Adipocyte (in vitro differentiated cells): ENCODE measurements around the gene CAP1.
"Not testable (repeated sequence)": the region's sequence is repeated elsewhere in the genome, so short reads cannot be mapped to it uniquely, and the experiment has no call there.

Experiments used
- DNase-seq: peaks from one replicate; pipeline ENCODE4 v3.0.0-alpha.2; 2015; ENCODE audit warnings: low read depth
- H3K27me3 ChIP-seq: replicated peaks from 2 replicates; pipeline ENCODE4 v1.7.0; 2013; ENCODE audit warnings: mild to moderate bottlenecking, low read length, moderate library complexity; ENCODE audit not compliant: control insufficient read depth, insufficient read depth
- H3K36me3 ChIP-seq: 2 replicates; pipeline ENCODE4 v1.7.0; 2013; ENCODE audit warnings: low read length, mild to moderate bottlenecking, moderate library complexity; ENCODE audit not compliant: control insufficient read depth, insufficient read depth, severe bottlenecking
- H3K4me1 ChIP-seq: 2 replicates; pipeline ENCODE4 v1.7.0; 2013; ENCODE audit warnings: mild to moderate bottlenecking, low read length, moderate library complexity; ENCODE audit not compliant: control insufficient read depth, insufficient read depth
- H3K4me3 ChIP-seq: 2 replicates; pipeline ENCODE4 v1.7.0; 2013; ENCODE audit warnings: mild to moderate bottlenecking, low read length, moderate library complexity
- H3K9ac ChIP-seq: 2 replicates; pipeline ENCODE4 v1.7.0; 2013; ENCODE audit warnings: mild to moderate bottlenecking, low read length, moderate library complexity
- H3K9me3 ChIP-seq: 2 replicates; pipeline ENCODE4 v1.7.0; 2013; ENCODE audit warnings: mild to moderate bottlenecking, low read length, moderate library complexity; ENCODE audit not compliant: control insufficient read depth

CAP1 gene, protein sequence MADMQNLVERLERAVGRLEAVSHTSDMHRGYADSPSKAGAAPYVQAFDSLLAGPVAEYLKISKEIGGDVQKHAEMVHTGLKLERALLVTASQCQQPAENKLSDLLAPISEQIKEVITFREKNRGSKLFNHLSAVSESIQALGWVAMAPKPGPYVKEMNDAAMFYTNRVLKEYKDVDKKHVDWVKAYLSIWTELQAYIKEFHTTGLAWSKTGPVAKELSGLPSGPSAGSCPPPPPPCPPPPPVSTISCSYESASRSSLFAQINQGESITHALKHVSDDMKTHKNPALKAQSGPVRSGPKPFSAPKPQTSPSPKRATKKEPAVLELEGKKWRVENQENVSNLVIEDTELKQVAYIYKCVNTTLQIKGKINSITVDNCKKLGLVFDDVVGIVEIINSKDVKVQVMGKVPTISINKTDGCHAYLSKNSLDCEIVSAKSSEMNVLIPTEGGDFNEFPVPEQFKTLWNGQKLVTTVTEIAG

DNA sequence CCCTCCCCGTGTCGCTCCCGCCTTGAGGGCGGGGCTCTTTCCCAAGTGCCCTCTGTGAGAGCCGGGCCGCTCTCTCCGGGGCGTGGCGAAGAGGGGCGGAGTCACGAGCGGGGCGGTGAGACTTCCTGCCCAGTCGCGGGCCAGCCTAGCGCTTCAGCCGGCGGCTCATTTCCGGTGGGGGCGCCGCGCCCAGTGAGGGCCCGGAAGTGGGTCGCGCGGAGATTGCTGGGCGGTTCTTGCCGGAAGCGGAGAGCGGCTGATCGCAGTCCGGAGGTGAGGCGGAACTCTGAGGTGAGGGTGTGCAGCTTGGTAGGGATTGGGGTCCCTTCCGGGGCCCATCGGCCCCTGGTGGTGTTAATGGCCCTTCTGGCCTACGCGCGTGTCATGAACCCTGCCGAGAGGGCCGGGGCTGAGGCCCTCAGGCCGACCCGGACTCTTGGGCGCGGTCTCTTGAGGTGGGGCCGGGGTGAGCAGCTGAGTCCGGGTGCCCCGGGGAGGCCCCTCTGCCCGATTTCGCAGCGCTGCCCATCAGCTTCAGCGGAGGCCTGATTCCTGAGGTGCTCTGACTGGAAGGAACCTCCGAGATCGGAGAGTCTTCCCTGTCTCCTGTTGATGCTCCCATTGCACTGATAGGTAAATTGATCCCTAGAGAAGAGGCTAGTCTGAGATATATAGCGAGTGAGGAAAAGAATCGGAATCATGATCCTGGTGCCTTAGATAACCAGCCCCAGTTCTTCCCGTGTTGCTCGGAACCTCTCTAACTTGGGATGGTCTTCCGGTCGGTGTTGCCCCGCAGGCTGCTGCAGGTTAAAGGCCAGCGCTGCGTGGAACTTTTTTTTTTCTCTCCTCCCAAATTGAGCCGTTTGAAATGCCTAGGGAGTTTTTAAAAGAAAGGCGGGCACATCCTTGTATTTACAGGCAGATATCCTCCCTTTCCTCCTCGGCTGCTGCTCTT, at the start of gene CAP1:
TSS of gene CAP1 (plus strand) at position 219 of the 955 bp plus-strand sequence. CDS start 18,618 bp downstream, outside the sequence.
- Histone ChIP-seq H3K9ac (peak within 1 kb of the TSS; percentile 99), H3K36me3 (peaks cover 6% of the 10 kb centered on the region), H3K4me1 (peaks cover 63% of the 10 kb centered on the region), H3K4me3 (peak within 1 kb of the TSS; percentile 99), H3K9me3 (no peaks in the 10 kb centered on the region), H3K27me3 (no peaks in the 10 kb centered on the region)
- DNase-seq, result peak; percentile 100

DNA sequence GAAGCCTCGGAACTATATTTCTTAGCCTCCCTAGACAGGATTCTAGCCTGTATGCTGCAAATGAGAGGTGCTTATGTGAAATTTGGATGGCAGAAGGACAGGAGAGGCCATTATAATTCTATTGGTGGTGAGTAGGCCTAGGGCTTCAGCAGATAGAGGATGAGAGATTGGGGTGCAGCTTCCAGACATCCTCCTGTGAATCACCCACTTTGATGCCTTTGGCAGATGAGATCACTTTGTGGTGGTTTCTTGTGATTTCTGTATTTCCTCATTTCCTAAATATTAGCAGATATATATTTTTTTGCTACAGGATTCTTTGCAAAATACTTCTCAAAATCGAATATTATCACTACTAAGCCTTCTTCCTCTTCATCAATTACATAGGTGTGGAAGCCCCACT, 48.3 kb upstream of the CAP1 start:
- Histone ChIP-seq H3K36me3 (no peaks in the 10 kb centered on the region), H3K9ac (no peak overlapping the region), H3K9me3 (no peaks in the 10 kb centered on the region), H3K4me3 (no peak overlapping the region), H3K27me3 (no peaks in the 10 kb centered on the region), H3K4me1 (no peaks in the 10 kb centered on the region)
- no peak for DNase-seq

DNA sequence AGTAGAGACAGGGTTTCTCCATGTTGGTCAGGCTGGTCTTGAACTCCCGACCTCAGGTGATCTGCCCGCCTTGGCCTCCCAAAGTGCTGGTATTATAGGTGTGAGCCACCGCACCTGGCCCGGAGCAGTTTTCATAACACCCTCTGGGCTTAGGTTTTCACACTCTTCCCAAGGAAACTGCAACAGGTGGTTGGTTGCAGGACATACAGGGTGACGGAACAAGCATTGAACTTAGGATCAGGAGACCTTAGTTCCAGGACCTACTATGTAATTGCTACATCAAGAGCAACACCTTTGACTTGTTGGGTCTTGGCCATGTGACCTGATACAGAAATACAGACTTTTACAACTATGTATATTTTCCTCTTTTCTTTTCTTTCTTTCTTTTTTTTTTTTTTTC, 47.6 kb upstream of the CAP1 start:
- no peak for DNase-seq

DNA sequence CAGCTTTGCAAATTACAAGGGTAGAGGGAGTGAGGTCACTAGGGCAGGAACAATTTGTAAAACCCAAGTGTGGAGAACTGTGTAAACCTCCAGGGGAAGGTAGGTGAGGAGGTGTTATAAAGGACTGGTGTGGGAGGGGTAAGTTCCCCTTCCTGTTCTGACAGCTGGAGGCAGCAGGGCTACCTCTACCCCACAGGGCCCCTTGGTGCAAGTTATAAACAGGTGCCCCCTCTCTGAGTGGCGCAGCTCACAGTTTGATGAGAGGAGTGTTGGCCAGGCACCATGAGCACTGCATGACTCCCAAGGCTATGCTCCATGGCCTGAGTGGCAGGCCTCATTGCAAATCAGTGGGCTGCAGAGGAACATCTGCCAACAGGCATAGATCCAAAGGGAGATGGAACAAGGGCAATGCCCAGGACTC, 44.5 kb upstream of the CAP1 start:
- Histone ChIP-seq H3K27me3 (no peaks in the 10 kb centered on the region), H3K4me1 (no peaks in the 10 kb centered on the region), H3K4me3 (no peak overlapping the region), H3K36me3 (no peaks in the 10 kb centered on the region), H3K9me3 (no peaks in the 10 kb centered on the region), H3K9ac (no peak overlapping the region)
- no peak for DNase-seq

More for the DNA sequence above, 47.6 kb upstream of the CAP1 start:
- H3K4me1 ChIP-seq, result no peaks in the 10 kb centered on the region
- H3K9me3 ChIP-seq, result no peaks in the 10 kb centered on the region
- H3K4me3 ChIP-seq, result no peak overlapping the region
- H3K9ac ChIP-seq, result no peak overlapping the region
- H3K27me3 ChIP-seq, result no peaks in the 10 kb centered on the region
- no peaks in the 10 kb centered on the region for H3K36me3 ChIP-seq

DNA sequence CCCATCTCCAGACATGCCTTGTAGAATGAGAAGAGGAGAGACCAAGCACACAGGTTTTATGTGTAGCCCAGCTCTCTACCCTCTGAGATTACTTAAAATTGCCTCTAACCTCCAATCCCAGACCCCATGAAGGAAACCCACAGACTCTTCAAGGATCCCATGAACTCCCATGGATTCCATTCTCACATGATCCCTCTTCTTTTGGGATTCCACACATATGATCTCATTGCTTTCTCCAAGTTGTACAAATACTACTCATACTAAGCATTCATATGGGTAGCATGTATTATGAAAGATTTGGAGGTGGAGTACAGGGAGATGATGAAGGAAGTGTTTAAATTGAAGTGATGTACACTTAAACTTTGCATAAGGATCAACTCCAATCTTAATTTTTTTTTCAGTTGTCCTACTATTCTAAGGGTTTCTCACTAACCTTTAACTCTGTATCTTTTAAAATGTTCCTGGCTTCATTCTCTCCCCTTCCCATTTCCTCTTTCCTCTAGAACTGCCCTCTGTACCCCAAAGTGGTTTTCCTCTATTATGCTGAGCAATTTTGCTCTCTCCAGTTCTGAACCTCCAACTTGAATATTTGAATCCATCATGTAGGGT, 44.0 kb upstream of the CAP1 start:
- no peaks in the 10 kb centered on the region for H3K9me3 ChIP-seq
- no peaks in the 10 kb centered on the region for H3K36me3 ChIP-seq
- no peak overlapping the region for H3K4me3 ChIP-seq
- no peak for DNase-seq
- H3K27me3 ChIP-seq, result no peaks in the 10 kb centered on the region
- no peaks in the 10 kb centered on the region for H3K4me1 ChIP-seq
- no peak overlapping the region for H3K9ac ChIP-seq

DNA sequence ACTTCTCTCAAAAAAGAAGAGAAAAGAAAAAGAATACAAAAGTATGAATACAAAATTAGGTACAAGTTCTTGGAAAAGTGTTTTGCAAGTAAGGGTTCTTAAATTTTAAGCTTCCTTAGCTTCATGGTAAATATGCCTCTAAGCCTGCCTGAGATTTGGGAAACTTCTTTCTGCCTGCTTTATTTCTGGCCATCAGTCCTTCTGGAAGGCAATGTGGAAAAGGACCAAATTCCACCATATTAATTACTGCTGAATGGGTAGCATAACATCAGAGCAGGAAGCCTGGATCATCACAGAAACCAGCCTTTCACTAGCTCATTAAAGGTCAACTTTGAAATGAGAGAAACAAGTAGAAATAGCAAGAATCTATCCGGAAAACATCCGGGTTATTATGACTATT, 39.1 kb upstream of the CAP1 start:
- H3K27me3 ChIP-seq, result no peaks in the 10 kb centered on the region
- H3K9ac ChIP-seq, result no peak overlapping the region
- no peaks in the 10 kb centered on the region for H3K9me3 ChIP-seq
- no peak overlapping the region for H3K4me3 ChIP-seq
- no peaks in the 10 kb centered on the region for H3K36me3 ChIP-seq
- no peak for DNase-seq
- H3K4me1 ChIP-seq, result no peaks in the 10 kb centered on the region

DNA sequence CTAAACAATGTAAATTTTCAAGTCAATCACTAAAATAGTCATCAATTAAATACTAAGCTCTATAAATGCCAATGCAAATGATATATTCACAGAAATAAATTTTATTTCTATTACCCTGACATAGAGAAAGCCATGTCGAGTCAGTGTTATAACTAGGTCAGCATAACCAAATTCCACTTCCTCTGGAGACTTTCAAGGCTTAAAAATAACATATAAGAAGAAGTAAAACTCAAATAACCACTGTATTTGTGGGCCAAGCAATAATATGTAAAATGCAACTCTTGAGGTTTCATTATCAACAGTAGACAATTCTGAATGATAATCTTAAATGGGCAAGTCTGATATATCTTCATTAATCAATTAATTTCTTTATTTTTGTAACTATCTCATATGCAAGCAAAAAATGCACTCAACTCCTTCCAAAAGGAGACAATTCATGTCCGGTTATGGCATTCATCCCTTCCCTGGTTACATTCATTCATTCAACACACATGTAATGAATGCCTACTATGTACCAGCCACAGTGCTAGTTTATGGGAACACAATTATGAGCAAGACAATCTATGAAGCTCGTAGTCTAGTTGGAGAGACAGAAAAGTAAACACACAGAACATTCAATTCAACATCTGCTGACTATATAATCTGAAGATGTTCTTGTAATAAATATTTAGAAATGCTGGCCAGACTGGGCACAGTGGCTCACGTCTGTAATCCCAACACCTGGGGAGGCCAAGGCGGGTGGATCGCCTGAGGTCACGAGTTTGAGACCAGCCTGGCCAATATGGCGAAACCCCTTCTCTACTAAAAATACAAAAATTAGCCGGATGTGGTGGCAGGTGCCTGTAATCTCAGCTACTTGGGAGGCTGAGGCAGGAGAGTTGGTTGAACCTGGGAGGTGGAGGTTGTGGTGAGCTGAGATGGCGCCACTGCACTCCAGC, 37.1 kb upstream of the CAP1 start:
- DNase-seq, result no peak
- Histone ChIP-seq H3K9ac (no peak overlapping the region), H3K4me3 (no peak overlapping the region), H3K27me3 (no peaks in the 10 kb centered on the region), H3K4me1 (no peaks in the 10 kb centered on the region), H3K9me3 (no peaks in the 10 kb centered on the region), H3K36me3 (no peaks in the 10 kb centered on the region)

DNA sequence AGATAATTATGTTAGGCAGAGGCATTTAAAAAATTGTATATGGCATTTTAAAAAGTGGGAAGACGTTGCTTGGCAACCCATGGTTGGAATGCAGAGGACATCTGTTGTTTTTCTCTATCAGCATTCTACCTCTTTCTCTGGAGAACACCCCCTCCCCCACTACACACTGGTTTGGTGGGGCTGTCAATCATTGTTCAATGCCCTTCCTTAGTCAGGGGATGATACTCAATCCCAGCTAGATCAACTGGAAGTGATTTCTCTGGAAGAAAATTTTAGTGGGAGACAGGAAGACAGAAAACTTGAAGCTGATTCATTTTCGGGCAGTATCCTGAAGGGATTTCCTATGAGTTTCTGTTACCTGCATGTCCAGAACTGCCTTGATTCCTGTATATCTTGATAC, 35.7 kb upstream of the CAP1 start:
- H3K4me3 ChIP-seq, result no peak overlapping the region
- peak; percentile 35 for DNase-seq
- no peaks in the 10 kb centered on the region for H3K27me3 ChIP-seq
- H3K4me1 ChIP-seq, result no peaks in the 10 kb centered on the region
- no peaks in the 10 kb centered on the region for H3K9me3 ChIP-seq
- no peaks in the 10 kb centered on the region for H3K36me3 ChIP-seq
- no peak overlapping the region for H3K9ac ChIP-seq

DNA sequence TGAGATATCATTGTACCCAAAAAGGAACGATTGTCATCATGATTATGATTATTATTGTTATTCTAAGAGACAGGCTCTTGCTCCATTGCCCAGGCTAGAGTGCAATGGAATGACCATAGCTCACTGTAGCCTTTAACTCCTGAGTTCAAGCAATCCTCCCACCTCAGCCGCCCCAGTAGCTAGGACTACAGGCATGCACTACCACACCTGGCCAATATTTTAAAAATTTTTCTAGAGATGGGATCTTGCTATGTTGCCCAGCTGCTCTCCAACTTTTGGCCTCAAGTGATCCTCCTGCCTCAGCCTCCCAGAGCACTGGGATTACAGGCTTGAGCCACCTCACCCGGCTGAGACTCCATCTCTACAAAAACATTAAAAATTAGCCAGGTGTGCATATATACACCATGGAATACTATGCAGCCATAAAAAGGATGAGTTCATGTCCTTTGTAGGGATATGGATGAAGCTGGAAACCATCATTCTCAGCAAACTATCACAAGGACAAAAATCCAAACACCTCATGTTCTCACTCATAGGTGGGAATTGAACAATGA, 33.0 kb upstream of the CAP1 start:
- not testable (repeated sequence) for H3K27me3 ChIP-seq, DNase-seq, H3K9ac ChIP-seq, H3K4me1 ChIP-seq, H3K9me3 ChIP-seq, H3K4me3 ChIP-seq, H3K36me3 ChIP-seq

DNA sequence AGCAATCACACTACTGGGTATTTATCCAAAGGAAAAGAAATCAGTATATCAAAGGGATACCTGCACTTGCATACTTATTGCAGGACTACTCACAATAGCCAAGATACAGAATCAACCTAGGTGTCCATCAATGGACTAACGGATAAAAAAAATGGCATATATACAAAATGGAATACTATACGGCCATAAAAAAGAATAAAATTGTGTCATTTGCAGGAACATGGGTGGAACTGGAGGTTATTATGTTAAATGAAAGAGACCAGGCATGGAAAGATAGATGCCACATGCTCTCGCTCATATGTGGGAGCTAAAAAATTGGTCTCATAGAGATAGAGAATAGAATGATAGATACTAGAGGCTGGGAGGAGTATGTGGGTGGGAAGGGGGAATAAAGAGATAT, 29.3 kb upstream of the CAP1 start:
- no peak overlapping the region for H3K4me3 ChIP-seq
- H3K36me3 ChIP-seq, result no peaks in the 10 kb centered on the region
- H3K4me1 ChIP-seq, result peaks cover 4% of the 10 kb centered on the region
- H3K9ac ChIP-seq, result no peak overlapping the region
- no peak for DNase-seq
- no peaks in the 10 kb centered on the region for H3K27me3 ChIP-seq
- no peaks in the 10 kb centered on the region for H3K9me3 ChIP-seq
